Measurements from ENCODE around the gene MAGI3.

Gene MAGI3

GRCh38 chr1:113511269-113511668 is 121.0 kb downstream of the MAGI3 start:
- DNase-seq (ENCODE audit: low read depth in 3 of 3, low spot score in 1 of 3): no peak

DNA sequence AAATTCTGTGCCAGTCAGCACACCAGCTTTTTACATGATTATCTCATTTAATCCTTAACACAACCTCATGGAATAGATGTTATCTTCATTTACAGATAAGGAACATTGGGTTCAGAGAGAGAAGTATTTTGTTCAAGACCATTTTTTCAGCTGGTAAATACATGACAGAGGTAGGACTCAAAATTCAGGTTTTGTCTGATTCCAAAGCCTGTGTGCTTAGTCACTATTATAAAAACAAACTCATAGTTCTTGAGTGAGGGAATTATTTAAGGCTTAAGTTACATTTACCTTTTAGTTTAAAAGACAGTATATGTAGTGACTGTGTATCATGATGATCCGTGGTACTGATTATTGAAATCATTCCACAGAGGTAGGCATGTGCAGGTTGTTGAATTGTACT is 125.2 kb downstream of the MAGI3 start:
- DNase-seq (ENCODE audit: low read depth in 3 of 3, low spot score in 1 of 3): no peak

DNA sequence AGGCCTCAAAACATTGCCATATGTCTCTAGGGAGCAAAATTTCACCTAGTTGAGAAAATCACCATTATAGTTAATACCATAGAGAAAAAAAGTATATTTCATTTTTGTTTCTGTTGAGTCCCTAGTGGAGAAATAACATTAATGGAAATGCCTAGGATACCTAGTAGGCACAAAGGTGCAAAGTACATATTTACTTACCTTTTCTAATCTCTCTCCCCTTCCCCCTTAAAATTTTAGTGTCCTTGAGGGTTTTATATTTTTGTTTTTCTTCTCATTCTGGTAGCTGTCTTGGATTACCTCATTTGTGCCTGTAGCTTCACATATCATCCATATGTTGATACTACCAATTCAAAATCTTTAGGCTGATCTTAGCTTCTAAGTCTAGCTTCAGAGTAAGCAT is 127.0 kb downstream of the MAGI3 start:
- DNase-seq (ENCODE audit: low read depth in 3 of 3, low spot score in 1 of 3): no peak

DNA sequence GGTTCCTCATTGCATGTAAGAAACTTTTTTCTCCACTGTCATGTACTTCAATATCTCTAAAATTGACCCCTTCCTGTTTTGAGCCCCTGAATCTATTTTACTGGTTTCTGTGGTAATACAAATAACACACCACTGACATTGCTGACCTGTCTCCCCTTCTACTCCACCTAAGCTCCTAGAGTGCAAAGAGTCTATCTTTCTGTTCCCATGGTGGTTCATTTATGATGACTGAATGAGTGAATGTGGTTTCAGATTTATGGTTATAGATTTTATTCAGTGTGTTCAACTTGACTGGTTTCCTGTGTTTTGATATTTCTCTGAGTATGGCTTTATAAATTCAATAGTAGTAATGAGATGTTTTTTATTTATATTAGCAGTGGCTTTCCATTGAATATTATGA is 127.7 kb downstream of the MAGI3 start:
- DNase-seq (ENCODE audit: low read depth in 3 of 3, low spot score in 1 of 3): no peak

DNA sequence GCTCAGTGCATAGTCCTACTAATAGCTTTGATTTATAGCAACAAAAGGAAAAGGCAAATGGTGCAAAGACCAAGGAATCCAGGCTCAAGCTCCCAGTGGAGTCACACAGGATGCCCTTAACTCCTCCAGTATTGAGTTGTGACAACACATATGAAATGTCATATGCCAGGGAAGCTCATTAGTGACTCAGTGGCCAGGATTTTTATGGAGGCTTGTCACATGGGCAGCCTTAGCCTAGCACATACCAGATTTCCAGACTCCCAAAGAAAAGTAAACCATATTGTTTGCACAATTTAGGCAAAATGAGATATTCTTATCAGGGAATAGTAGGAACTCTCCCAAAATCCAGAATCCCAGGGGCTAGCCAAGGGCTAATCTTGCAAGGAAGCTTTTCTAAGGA is 129.2 kb downstream of the MAGI3 start:
- no peak for DNase-seq (ENCODE audit: low read depth in 3 of 3, low spot score in 1 of 3)

DNA sequence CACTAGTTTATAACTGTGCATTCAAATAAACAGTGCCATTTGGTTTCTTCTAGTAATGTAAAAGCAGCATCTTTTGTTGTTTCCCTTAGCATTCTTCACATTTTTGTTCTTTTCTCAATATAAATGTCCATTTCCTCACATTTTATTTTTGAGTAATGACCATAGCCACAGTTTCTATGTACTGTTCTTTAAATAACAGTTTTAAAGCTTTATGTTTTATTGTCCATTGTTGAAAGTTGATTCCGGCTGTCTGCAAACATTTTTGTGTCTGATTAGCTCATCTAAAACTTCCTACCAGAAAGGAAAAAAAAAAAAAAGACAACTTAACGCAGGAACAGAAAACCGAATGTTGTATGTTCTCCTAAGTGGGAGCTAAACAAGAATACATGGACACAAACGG is 139.7 kb downstream of the MAGI3 start:
- no peak for DNase-seq (ENCODE audit: low read depth in 3 of 3, low spot score in 1 of 3)

GRCh38 chr1:113531321-113531720 is 141.0 kb downstream of the MAGI3 start:
- no peak for DNase-seq (ENCODE audit: low read depth in 3 of 3, low spot score in 1 of 3)

DNA sequence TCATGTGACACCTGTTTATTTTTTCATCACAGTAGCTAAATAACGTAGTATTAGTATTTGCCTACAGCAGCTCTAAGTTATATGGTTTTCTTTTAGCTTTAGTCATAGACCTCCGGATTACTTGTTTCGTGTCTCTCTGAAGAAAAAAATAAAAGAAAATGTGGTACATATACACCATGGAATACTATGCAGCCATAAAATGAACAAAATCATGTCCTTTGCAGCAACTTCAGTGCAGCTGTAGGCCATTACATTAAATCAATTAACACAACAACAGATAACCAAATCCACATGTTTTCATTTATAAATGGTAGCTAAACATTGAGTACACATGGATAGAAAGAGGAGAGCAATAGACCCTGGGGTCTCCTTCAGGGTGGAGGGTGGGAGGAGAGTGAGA is 142.7 kb downstream of the MAGI3 start:
- DNase-seq (ENCODE audit: low read depth in 3 of 3, low spot score in 1 of 3): no peak

DNA sequence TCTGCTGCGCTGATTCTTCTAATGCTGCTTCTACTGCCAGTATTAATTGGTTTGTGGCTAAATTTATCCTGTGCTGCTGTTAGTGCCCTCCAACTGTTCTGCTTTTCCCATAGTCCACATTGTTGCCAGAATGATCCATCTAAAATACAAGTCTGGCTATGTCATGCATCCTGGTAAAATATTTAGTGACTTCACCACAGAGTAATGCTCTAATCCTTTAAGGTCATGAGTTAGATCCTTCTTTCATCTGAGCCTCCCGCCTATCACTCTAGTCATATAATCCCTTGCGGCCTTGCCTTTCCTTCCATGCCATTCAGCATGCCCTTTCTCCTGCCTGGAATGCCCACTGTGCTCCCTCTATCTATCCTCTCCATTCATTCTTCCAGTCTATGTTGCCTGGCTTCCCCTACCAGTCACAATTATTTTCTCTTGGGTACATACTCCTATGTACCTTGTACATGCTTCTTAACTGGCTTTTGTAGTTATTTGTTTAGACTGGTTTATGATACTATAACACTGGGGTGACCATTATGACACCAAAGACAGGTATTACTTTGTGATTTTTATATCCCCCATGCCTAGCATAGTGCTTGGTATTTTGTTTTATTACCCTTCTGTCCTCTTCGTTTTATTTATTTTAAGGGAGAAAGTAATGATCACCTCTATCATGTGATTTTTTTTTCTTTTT is 144.0 kb downstream of the MAGI3 start:
- DNase-seq (ENCODE audit: low read depth in 3 of 3, low spot score in 1 of 3): no peak

GRCh38 chr1:113534875-113535274 is 144.6 kb downstream of the MAGI3 start:
- DNase-seq (ENCODE audit: low read depth in 3 of 3, low spot score in 1 of 3): no peak

GRCh38 chr1:113536182-113536780 is 146.0 kb downstream of the MAGI3 start:
- DNase-seq (ENCODE audit: low read depth in 3 of 3, low spot score in 1 of 3): no peak

DNA sequence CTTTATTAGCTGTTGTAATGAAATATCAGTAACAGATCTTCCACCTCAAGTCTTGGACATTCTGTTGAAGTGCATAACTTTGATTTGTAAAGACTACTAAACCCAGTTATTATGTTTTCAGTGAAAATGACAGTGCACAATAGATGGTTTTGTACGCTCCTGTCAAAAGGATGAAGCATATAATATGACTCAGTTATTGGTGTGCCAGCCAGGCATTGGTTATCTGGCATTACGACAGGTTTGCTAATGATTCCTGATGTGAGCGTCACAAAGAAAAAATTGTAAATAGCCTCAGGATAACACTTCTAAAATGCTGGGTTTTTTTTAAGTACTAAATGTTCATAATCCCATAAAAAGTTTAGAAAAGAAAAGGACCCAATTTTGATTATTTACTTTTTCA is 147.9 kb downstream of the MAGI3 start:
- no peak for DNase-seq (ENCODE audit: low read depth in 3 of 3, low spot score in 1 of 3)

DNA sequence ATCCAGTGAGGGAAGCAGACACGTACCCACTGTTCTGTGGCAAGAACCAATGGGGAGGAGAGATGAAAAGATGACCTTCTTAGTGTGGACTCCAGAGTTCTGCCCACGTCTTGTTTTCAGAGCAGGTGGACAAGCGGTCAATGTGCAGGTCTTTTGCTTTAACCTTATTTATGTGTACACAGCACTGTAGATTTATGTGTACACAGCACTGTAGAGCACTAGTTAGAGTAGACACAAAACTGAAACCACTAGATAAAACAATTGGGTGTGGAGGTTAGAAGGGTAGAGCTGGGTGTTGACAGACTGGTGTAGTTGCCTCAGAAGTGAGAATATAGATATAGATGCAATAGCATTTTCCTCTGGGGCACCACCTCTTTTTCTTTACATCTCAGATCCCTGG is 150.0 kb downstream of the MAGI3 start:
- DNase-seq (ENCODE audit: low read depth in 3 of 3, low spot score in 1 of 3): no peak

GRCh38 chr1:113541106-113541505 is 150.8 kb downstream of the MAGI3 start:
- DNase-seq (ENCODE audit: low read depth in 3 of 3, low spot score in 1 of 3): no peak

- DNase-seq (ENCODE audit: low read depth in 3 of 3, low spot score in 1 of 3): no peak
Observed at GRCh38 chr1:113542221-113542701, 151.9 kb downstream of the MAGI3 start.

GRCh38 chr1:113543110-113543509 is 152.8 kb downstream of the MAGI3 start:
- DNase-seq (ENCODE audit: low read depth in 3 of 3, low spot score in 1 of 3): no peak

GRCh38 chr1:113545210-113545609 is 154.9 kb downstream of the MAGI3 start:
- DNase-seq (ENCODE audit: low read depth in 3 of 3, low spot score in 1 of 3): no peak

DNA sequence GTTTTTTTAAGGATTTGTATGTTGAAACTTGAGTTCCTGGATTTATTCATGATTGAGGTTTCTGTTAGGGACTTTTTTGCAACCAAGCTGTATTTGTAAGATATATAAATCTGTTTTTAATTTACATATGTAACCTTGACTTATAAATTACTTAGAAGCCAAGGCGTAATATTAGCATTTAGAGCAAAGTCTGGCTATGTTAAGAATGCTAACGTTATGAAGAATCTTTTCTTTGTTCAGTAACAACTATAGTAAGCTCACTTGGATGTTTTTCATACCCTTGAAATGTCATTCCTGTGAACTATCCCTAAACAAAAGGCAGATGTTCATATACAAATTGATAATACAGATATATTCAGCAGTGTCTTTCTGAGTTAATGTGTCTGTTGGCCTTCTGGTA is 155.3 kb downstream of the MAGI3 start:
- no peak for DNase-seq (ENCODE audit: low read depth in 3 of 3, low spot score in 1 of 3)

DNA sequence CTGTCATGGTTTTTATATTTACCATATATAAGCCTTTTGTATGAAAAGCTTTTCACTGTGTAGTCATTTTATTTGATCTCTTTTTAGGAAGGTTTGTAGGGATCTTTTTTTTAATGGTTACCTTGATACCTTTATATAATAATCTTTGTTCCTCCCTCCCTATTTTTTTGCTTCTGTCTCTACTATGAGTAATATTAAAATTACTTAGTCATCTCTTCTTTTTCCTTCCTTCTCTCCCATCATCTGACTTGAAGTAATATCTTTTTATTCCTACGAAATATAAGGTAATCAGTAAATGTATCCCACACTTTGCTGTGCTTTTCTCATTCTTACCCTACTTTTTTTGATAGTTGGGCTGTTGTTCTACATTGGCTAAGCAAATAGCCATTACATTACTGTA is 161.4 kb downstream of the MAGI3 start:
- DNase-seq (ENCODE audit: low read depth in 3 of 3, low spot score in 1 of 3): no peak

GRCh38 chr1:113552244-113552643 is 161.9 kb downstream of the MAGI3 start:
- DNase-seq (ENCODE audit: low read depth in 3 of 3, low spot score in 1 of 3): no peak

- DNase-seq (ENCODE audit: low read depth in 3 of 3, low spot score in 1 of 3): no peak
Observed at GRCh38 chr1:113557187-113557586, 166.9 kb downstream of the MAGI3 start.

DNA sequence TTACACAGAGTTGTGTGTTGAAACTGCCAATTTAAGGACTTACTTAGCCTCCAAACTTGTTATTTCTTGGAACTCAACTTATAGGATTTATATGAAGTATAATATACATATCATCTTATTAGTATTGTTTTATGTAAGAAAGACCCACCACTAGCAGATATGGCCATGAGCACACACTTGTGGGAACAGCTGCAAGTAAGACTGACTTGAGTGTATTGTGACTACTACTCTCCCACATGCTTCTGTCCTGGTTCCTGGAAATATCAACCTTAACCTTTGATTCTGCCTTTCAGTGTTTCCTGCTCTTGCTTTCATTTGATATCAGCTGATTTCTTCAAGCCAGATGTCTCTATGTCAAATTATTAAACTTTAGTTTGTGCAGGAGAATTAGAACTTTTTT is 175.3 kb downstream of the MAGI3 start:
- DNase-seq (ENCODE audit: low read depth in 3 of 3, low spot score in 1 of 3): no peak

- DNase-seq (ENCODE audit: low read depth in 3 of 3, low spot score in 1 of 3): no peak
Observed at GRCh38 chr1:113567427-113567826, 177.1 kb downstream of the MAGI3 start.
